HK-2 (cell line): ENCODE results near the gene RANGRF.
A peak's percentile ranks its signal among the peaks of the same experiment; 100 is the strongest.
"Not testable (repeated sequence)": the region's sequence is repeated elsewhere in the genome, so short reads cannot be mapped to it uniquely, and the experiment has no call there.

Experiments used
- DNase-seq: peaks from one replicate; pipeline ENCODE4 v3.0.0-alpha.2; 2018; ENCODE audit not compliant: unreplicated experiment

RANGRF gene

GRCh38 chr17:8288336-8289102 is at the start of gene RANGRF:
TSS of gene RANGRF (plus strand) at chr17:8288670. CDS start at chr17:8288789, 119 bp downstream.
- peak; percentile 78 for DNase-seq

GRCh38 chr17:8243827-8244226 is 44.6 kb upstream of the RANGRF start:
- DNase-seq: no peak

- no peak for DNase-seq
Observed at GRCh38 chr17:8244768-8245167, 43.7 kb upstream of the RANGRF start.

GRCh38 chr17:8248751-8249607 is 39.5 kb upstream of the RANGRF start, which contains the start of gene PFAS:
TSS of gene PFAS (plus strand) at chr17:8249289. CDS start at chr17:8253938, 4,649 bp downstream.
- peak; percentile 94 for DNase-seq

- DNase-seq: no peak
Observed at GRCh38 chr17:8249621-8250500, 38.6 kb upstream of the RANGRF start.

- DNase-seq: not testable (repeated sequence)
Observed at GRCh38 chr17:8251411-8251810, 37.1 kb upstream of the RANGRF start.

- no peak for DNase-seq
Observed at GRCh38 chr17:8253801-8254200, 34.7 kb upstream of the RANGRF start.

GRCh38 chr17:8254881-8255280 is 33.6 kb upstream of the RANGRF start:
- DNase-seq: no peak

- no peak for DNase-seq
Observed at GRCh38 chr17:8255499-8255898, 33.0 kb upstream of the RANGRF start.

GRCh38 chr17:8256291-8256690 is 32.2 kb upstream of the RANGRF start:
- DNase-seq: no peak

GRCh38 chr17:8256691-8257090 is 31.8 kb upstream of the RANGRF start:
- no peak for DNase-seq

- no peak for DNase-seq
Observed at GRCh38 chr17:8257801-8258200, 30.7 kb upstream of the RANGRF start.

- DNase-seq: no peak
Observed at GRCh38 chr17:8264320-8264719, 24.1 kb upstream of the RANGRF start.

- DNase-seq: no peak
Observed at GRCh38 chr17:8264836-8265542, 23.5 kb upstream of the RANGRF start.

- no peak for DNase-seq
Observed at GRCh38 chr17:8266648-8267479, 21.6 kb upstream of the RANGRF start.

GRCh38 chr17:8267480-8268147 is 20.9 kb upstream of the RANGRF start:
- DNase-seq: no peak

GRCh38 chr17:8268550-8269298 is 19.7 kb upstream of the RANGRF start:
- DNase-seq: no peak

GRCh38 chr17:8272421-8272820 is 16.0 kb upstream of the RANGRF start:
- no peak for DNase-seq

- DNase-seq: no peak
Observed at GRCh38 chr17:8273884-8274444, 14.5 kb upstream of the RANGRF start.
